Hepatocyte (in vitro differentiated cells): ENCODE data around the gene XPO4. TPM values are rescaled to one million over a fixed set of nuclear protein-coding genes. Genes with fewer than 3 reads are reported as not detected.

Experiments used
- DNase-seq: peaks from one replicate; pipeline ENCODE4 v3.0.0-alpha.2; 2016; ENCODE audit warnings: low spot score
- H2AFZ ChIP-seq: fragments of 200-600 bp; sonication (generic); 2 replicates; pipeline ENCODE4 v1.6.0; 2016; ENCODE audit warnings: antibody characterized with exemption, mild to moderate bottlenecking
- H3K27ac ChIP-seq: fragments of 200-600 bp; sonication (generic); 2 replicates; pipeline ENCODE4 v1.5.1; 2016; ENCODE audit warnings: mild to moderate bottlenecking
- H3K27me3 ChIP-seq: fragments of 200-600 bp; sonication (generic); 2 replicates; pipeline ENCODE4 v1.6.1; 2016
- H3K36me3 ChIP-seq: fragments of 200-600 bp; sonication (generic); replicated peaks from 2 replicates; pipeline ENCODE4 v1.5.1; 2016; ENCODE audit warnings: low read depth; ENCODE audit not compliant: insufficient read depth
- H3K4me1 ChIP-seq: fragments of 200-600 bp; sonication (generic); 2 replicates; pipeline ENCODE4 v1.5.1; 2016; ENCODE audit warnings: mild to moderate bottlenecking, moderate library complexity; ENCODE audit not compliant: insufficient read depth
- H3K4me2 ChIP-seq: fragments of 200-600 bp; sonication (generic); 2 replicates; pipeline ENCODE4 v1.6.0; 2016
- H3K4me3 ChIP-seq: fragments of 200-600 bp; sonication (generic); 2 replicates; pipeline ENCODE4 v1.5.1; 2016; ENCODE audit warnings: mild to moderate bottlenecking
- H3K79me2 ChIP-seq: fragments of 200-600 bp; sonication (generic); 2 replicates; pipeline ENCODE4 v1.6.0; 2017; ENCODE audit warnings: mild to moderate bottlenecking
- H3K9me2 ChIP-seq: fragments of 200-600 bp; sonication (generic); replicated peaks from 2 replicates; pipeline ENCODE4 v1.6.0; 2017; ENCODE audit warnings: mild to moderate bottlenecking; ENCODE audit not compliant: insufficient read depth
- H3K9me3 ChIP-seq: fragments of 200-600 bp; sonication (generic); 2 replicates; pipeline ENCODE4 v1.5.1; 2016; ENCODE audit warnings: low read depth, mild to moderate bottlenecking
- H4K20me1 ChIP-seq: fragments of 200-600 bp; sonication (generic); 2 replicates; pipeline ENCODE4 v1.6.0; 2016; ENCODE audit warnings: mild to moderate bottlenecking; ENCODE audit not compliant: insufficient read depth, poor library complexity, severe bottlenecking
- CTCF ChIP-seq: fragments of 200-600 bp; sonication (generic); IDR thresholded peaks from 2 replicates; pipeline ENCODE4 v1.5.1; 2016; ENCODE audit warnings: antibody characterized with exemption, mild to moderate bottlenecking; ENCODE audit not compliant: poor library complexity
- EZH2 ChIP-seq: fragments of 200-600 bp; sonication (generic); IDR thresholded peaks from 2 replicates; pipeline ENCODE4 v1.6.1; 2016; ENCODE audit warnings: antibody characterized with exemption, mild to moderate bottlenecking, borderline replicate concordance
- EZH2phosphoT487 ChIP-seq: fragments of 200-600 bp; sonication (generic); IDR thresholded peaks from one replicate; pipeline ENCODE4 v1.6.1; 2018; ENCODE audit warnings: antibody characterized with exemption, mild to moderate bottlenecking, low read depth, moderate library complexity; ENCODE audit not compliant: unreplicated experiment, severe bottlenecking
- WGBS: methylation state at CpG from one replicate; pipeline ENCODE4 v1.1.6; 2016; ENCODE audit warnings: low lambda C conversion rate; ENCODE audit errors: missing lambda C conversion rate; 5-methylcytosine and 5-hydroxymethylcytosine counted together
- polyA plus RNA-seq: library from polyadenylated mRNA; unstranded; fragments of >200 nt; fragmentation: Nextera tagmentation; extraction: Ambion mirVana; gene quantifications from 2 replicates; pipeline ENCODE4 v1.2.1, GENCODE V29; 2016
- total RNA-seq: library from RNA; depleted of rRNA; stranded (reverse); fragments of >200 nt; gene quantifications from 2 replicates; pipeline ENCODE4 v1.2.3, GENCODE V29; 2014

The XPO4 gene
- total and polyA plus RNA-seq, 2 experiments from 2014 or later = 3.4 to 20.7 TPM

- H3K27me3 ChIP-seq = no peaks in the 10 kb centered on the region
- no peak overlapping the region for H3K4me3 ChIP-seq
- H3K79me2 ChIP-seq = no peaks in the 10 kb centered on the region
- TF ChIP-seq CTCF (no peak), EZH2phosphoT487 (no peak), EZH2 (no peak)
- H2AFZ ChIP-seq = no peak overlapping the region
- no peak for DNase-seq
- WGBS = 81% methylated on average over 3 of the region's 3 CpGs
- H3K4me2 ChIP-seq = no peak overlapping the region
- H3K9me2 ChIP-seq = no peaks in the 10 kb centered on the region
- no peaks in the 10 kb centered on the region for H3K9me3 ChIP-seq
- H3K27ac ChIP-seq = no peak overlapping the region
- peaks cover 4% of the 10 kb centered on the region for H3K36me3 ChIP-seq
- H3K4me1 ChIP-seq = no peaks in the 10 kb centered on the region
- no peaks in the 10 kb centered on the region for H4K20me1 ChIP-seq
Observed at GRCh38 chr13:20803180-20803965, 99.2 kb downstream of the XPO4 start.

- 78% methylated on average over 2 of the region's 2 CpGs for WGBS
- Histone ChIP-seq H4K20me1 (no peaks in the 10 kb centered on the region), H3K27ac (no peak overlapping the region), H3K4me3 (no peak overlapping the region), H3K79me2 (no peaks in the 10 kb centered on the region), H3K4me2 (no peak overlapping the region), H3K9me2 (no peaks in the 10 kb centered on the region), H2AFZ (no peak overlapping the region), H3K27me3 (no peaks in the 10 kb centered on the region), H3K36me3 (no peaks in the 10 kb centered on the region), H3K9me3 (no peaks in the 10 kb centered on the region), H3K4me1 (no peaks in the 10 kb centered on the region)
- no peak for TF ChIP-seq CTCF
- no peak for DNase-seq
Observed at GRCh38 chr13:20801707-20802106, 100.8 kb downstream of the XPO4 start.

GRCh38 chr13:20799726-20800416, 102.7 kb downstream of the XPO4 start:
- Histone ChIP-seq H3K4me2 (no peak overlapping the region), H3K36me3 (peaks cover 8% of the 10 kb centered on the region), H3K27ac (no peak overlapping the region), H3K27me3 (no peaks in the 10 kb centered on the region), H3K9me3 (no peaks in the 10 kb centered on the region), H3K4me3 (no peak overlapping the region), H2AFZ (no peak overlapping the region), H4K20me1 (no peaks in the 10 kb centered on the region), H3K9me2 (no peaks in the 10 kb centered on the region), H3K4me1 (no peaks in the 10 kb centered on the region), H3K79me2 (no peaks in the 10 kb centered on the region)
- WGBS = 83% methylated on average over 6 of the region's 6 CpGs
- no peak for DNase-seq
- TF ChIP-seq EZH2phosphoT487 (no peak), EZH2 (no peak), CTCF (no peak)
